Loucy (cell line): ENCODE data around the gene RXYLT1.

ENCODE experiments used
- H2AFZ ChIP-seq: fragments of 200-600 bp; sonication (generic); 2 replicates; pipeline ENCODE4 v1.6.0; 2016; ENCODE audit warnings: antibody characterized with exemption, mild to moderate bottlenecking, low read length, moderate library complexity
- H3F3A ChIP-seq: fragments of 200-600 bp; 2 replicates; pipeline ENCODE4 v1.6.0; 2016; ENCODE audit warnings: antibody characterized with exemption, low read depth, mild to moderate bottlenecking
- H3K27me3 ChIP-seq: fragments of 200-600 bp; sonication (generic); 2 replicates; pipeline ENCODE4 v1.6.1; 2014; ENCODE audit warnings: low read length, mild to moderate bottlenecking; ENCODE audit not compliant: insufficient read depth, poor library complexity, severe bottlenecking
- H3K36me3 ChIP-seq: fragments of 200-600 bp; sonication (generic); 2 replicates; pipeline ENCODE4 v1.6.1; 2016; ENCODE audit warnings: low read length; ENCODE audit not compliant: insufficient read depth
- H3K4me1 ChIP-seq: fragments of 200-600 bp; sonication (generic); 2 replicates; pipeline ENCODE4 v1.5.1; 2014; ENCODE audit warnings: low read length, mild to moderate bottlenecking; ENCODE audit not compliant: insufficient read depth, poor library complexity, severe bottlenecking
- H3K4me2 ChIP-seq: fragments of 200-600 bp; sonication (generic); 2 replicates; pipeline ENCODE4 v1.6.0; 2014; ENCODE audit warnings: antibody characterized with exemption, low read length, low read depth, mild to moderate bottlenecking; ENCODE audit not compliant: poor library complexity, severe bottlenecking
- H3K4me3 ChIP-seq: fragments of 200-600 bp; sonication (generic); 2 replicates; pipeline ENCODE4 v1.5.1; 2014; ENCODE audit warnings: low read length, mild to moderate bottlenecking, mixed read lengths; ENCODE audit not compliant: poor library complexity, severe bottlenecking
- H3K79me2 ChIP-seq: fragments of 200-600 bp; sonication (generic); 2 replicates; pipeline ENCODE4 v1.6.1; 2014; ENCODE audit warnings: low read length; ENCODE audit not compliant: insufficient read depth
- H3K9ac ChIP-seq: fragments of 200-600 bp; sonication (generic); 2 replicates; pipeline ENCODE4 v1.6.0; 2014; ENCODE audit warnings: mild to moderate bottlenecking, low read depth, low read length, moderate library complexity; ENCODE audit not compliant: poor library complexity, severe bottlenecking
- H3K9me2 ChIP-seq: fragments of 200-600 bp; sonication (generic); replicated peaks from 2 replicates; pipeline ENCODE4 v1.6.1; 2016; ENCODE audit warnings: low read depth, low read length, mixed read lengths
- H3K9me3 ChIP-seq: fragments of 200-600 bp; sonication (generic); 2 replicates; pipeline ENCODE4 v1.6.1; 2014; ENCODE audit warnings: mild to moderate bottlenecking, antibody characterized with exemption, low read length, low read depth; ENCODE audit not compliant: insufficient read depth
- H4K20me1 ChIP-seq: fragments of 200-600 bp; sonication (generic); 2 replicates; pipeline ENCODE4 v1.6.0; 2014; ENCODE audit warnings: antibody characterized with exemption, low read length, mild to moderate bottlenecking; ENCODE audit not compliant: insufficient read depth, poor library complexity, severe bottlenecking
- CTCF ChIP-seq: fragments of 200-600 bp; sonication (generic); conservative IDR thresholded peaks from 2 replicates; pipeline ENCODE4 v1.5.1; 2014; ENCODE audit warnings: mild to moderate bottlenecking, antibody characterized with exemption, low read length
- EZH2phosphoT487 ChIP-seq: fragments of 200-600 bp; IDR thresholded peaks from 2 replicates; pipeline ENCODE4 v1.6.1; 2018; ENCODE audit warnings: antibody characterized with exemption, mild to moderate bottlenecking, moderate library complexity, borderline replicate concordance

The RXYLT1 gene

GRCh38 chr12:63782466-63782865 is 2.8 kb downstream of the RXYLT1 start:
- no peaks in the 10 kb centered on the region for H3K36me3 ChIP-seq
- no peaks in the 10 kb centered on the region for H3F3A ChIP-seq
- H3K9me2 ChIP-seq = no peaks in the 10 kb centered on the region
- no peaks in the 10 kb centered on the region for H3K9me3 ChIP-seq
- no peak overlapping the region for H2AFZ ChIP-seq
- no peak overlapping the region for H3K4me3 ChIP-seq
- H3K9ac ChIP-seq = no peak overlapping the region
- H4K20me1 ChIP-seq = no peaks in the 10 kb centered on the region
- no peak overlapping the region for H3K4me2 ChIP-seq
- H3K4me1 ChIP-seq = peaks cover 19% of the 10 kb centered on the region
- no peaks in the 10 kb centered on the region for H3K27me3 ChIP-seq
- TF ChIP-seq EZH2phosphoT487 = no peak
- no peak for TF ChIP-seq CTCF
- H3K79me2 ChIP-seq = peaks cover 14% of the 10 kb centered on the region

GRCh38 chr12:63787306-63787705 is 7.6 kb downstream of the RXYLT1 start:
- H3F3A ChIP-seq = no peaks in the 10 kb centered on the region
- H3K9me3 ChIP-seq = no peaks in the 10 kb centered on the region
- no peaks in the 10 kb centered on the region for H3K79me2 ChIP-seq
- H3K27me3 ChIP-seq = no peaks in the 10 kb centered on the region
- H3K4me2 ChIP-seq = no peak overlapping the region
- H3K4me3 ChIP-seq = no peak overlapping the region
- H4K20me1 ChIP-seq = no peaks in the 10 kb centered on the region
- no peak overlapping the region for H2AFZ ChIP-seq
- no peak overlapping the region for H3K9ac ChIP-seq
- TF ChIP-seq EZH2phosphoT487 (no peak), CTCF (no peak)
- H3K36me3 ChIP-seq = no peaks in the 10 kb centered on the region; the same call in 1 of the 2 replicates
- no peaks in the 10 kb centered on the region for H3K4me1 ChIP-seq
- H3K9me2 ChIP-seq = no peaks in the 10 kb centered on the region

- no peaks in the 10 kb centered on the region for H3K79me2 ChIP-seq
- no peaks in the 10 kb centered on the region for H3K27me3 ChIP-seq
- no peak overlapping the region for H3K4me2 ChIP-seq
- no peaks in the 10 kb centered on the region for H4K20me1 ChIP-seq
- no peaks in the 10 kb centered on the region for H3K9me3 ChIP-seq
- TF ChIP-seq CTCF (no peak), EZH2phosphoT487 (no peak)
- H3K9ac ChIP-seq = no peak overlapping the region
- no peaks in the 10 kb centered on the region for H3F3A ChIP-seq
- no peaks in the 10 kb centered on the region for H3K4me1 ChIP-seq
- H3K4me3 ChIP-seq = no peak overlapping the region
- H3K36me3 ChIP-seq = no peaks in the 10 kb centered on the region; the same call in 1 of the 2 replicates
- no peaks in the 10 kb centered on the region for H3K9me2 ChIP-seq
- H2AFZ ChIP-seq = no peak overlapping the region
These were observed 10.9 kb downstream of the RXYLT1 start for GRCh38 chr12:63790608-63790945.
